Gastrocnemius medialis (tissue), 4 donors: Measurements from ENCODE around the gene FOXC2.

Experiments used
- CTCF ChIP-seq, 5 experiments: fragments of 450-650 bp in 3 of 5; fragments of 200-600 bp in 2 of 5; sonication (generic) in 2 of 5; IDR thresholded peaks in 4 of 5; conservative IDR thresholded peaks in 1 of 5; 1 replicate in 4 of 5; 2 replicates in 1 of 5; pipeline ENCODE4 v1.5.1; 2016 to 2019; ENCODE audit warnings: antibody characterized with exemption in 5 of 5, mild to moderate bottlenecking in 3 of 5, moderate library complexity in 3 of 5
- POLR2A ChIP-seq, 2 donors: fragments of 450-650 bp; IDR thresholded peaks; one replicate each; pipeline ENCODE4 v1.6.1; 2017; ENCODE audit warnings: antibody characterized with exemption in 2 of 2, mild to moderate bottlenecking in 2 of 2, moderate library complexity in 2 of 2

- TF ChIP-seq CTCF (IDR thresholded peaks at IDR 0.05 in 4 of 5, conservative IDR thresholded peaks at IDR 0.05 in 1 of 5) (no peak), POLR2A (IDR thresholded peaks at IDR 0.05) (no peak)
Measured at GRCh38 chr16:86528061-86528929, 38.3 kb upstream of the FOXC2 start.
